RPMI8226 (cell line): ENCODE results near the gene SERPINE2.

Experiments
- DNase-seq: peaks from one replicate; pipeline ENCODE4 v3.0.0-alpha.2; 2015

The SERPINE2 gene

GRCh38 chr2:224039080-224039769 lies at the start of gene SERPINE2:
Gene SERPINE2 (minus strand): TSS chr2:224039286. CDS start chr2:224001900, 37,386 bp downstream.
- peak; percentile 44 for DNase-seq

- DNase-seq: no peak
Measured at GRCh38 chr2:224086226-224086914, 47.3 kb upstream of the SERPINE2 start.

DNA sequence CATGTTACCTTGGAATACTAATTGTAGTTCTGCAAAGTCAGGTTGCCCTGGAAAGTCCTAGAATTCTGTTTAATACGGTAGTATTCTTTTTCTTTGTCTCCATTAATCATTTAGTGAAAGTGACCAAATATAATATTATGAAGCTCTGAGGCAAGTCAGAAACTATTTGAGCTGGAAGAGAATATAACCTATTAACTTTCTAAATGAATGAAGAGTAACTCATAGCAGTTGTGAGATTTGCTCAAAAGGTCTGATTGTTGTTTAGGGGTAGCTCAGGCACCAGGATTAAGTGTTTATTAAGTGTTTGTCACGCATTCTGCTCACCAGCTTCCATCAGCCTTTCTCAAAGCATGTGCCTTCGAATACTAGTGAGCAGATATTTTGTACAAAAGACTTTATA lies 46.7 kb upstream of the SERPINE2 start:
- DNase-seq: no peak

GRCh38 chr2:224085246-224085645 lies 46.2 kb upstream of the SERPINE2 start:
- no peak for DNase-seq

DNA sequence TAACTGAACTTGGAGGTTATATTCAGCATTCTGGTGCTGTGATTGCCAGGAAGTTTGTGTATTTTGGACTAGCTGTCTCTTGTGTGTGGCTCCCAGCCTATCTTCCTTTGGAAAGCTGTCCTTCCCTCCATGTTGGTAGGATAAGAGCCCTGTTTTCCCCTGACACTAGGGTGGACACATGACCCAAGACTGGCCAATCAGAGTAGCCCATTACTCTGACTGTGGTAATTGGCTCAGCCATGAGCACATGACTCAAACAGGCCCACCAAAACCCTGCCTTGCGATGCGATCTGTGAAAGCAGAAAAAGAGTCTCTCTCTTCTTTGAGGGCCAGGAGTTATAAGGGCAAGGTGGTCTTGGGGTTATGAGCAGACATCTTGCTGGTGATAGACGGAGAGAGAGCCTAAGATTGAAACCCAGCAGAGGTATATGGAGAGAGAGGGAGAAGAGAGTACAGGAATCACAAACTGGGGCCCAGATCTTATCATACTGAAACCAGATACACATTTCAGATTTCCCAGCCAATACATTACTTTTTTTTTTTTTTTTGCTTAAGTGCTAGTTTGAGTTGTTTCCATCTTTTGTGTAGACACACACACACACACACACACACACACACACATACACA lies 45.3 kb upstream of the SERPINE2 start:
- DNase-seq: no peak

GRCh38 chr2:224083638-224084037 lies 44.6 kb upstream of the SERPINE2 start:
- no peak for DNase-seq

DNA sequence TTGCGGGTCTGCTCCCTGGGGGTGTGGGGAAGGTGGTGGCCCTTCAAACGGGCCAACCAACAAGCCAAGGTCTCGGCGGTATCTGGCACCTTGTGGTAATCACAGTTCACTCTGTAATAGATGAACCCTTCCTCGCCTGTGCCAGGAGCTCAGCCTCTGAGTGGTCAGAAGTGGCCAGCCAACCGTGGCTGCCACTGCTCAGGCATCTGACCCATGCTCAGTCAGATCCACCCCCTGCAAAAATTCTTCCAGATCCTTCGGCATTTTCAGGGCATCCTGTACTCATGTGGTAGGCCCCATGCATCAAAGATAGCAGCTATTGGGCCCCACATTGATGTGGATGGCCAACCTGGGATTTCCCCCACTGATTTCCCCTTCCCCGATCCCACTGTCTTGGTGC lies 39.6 kb upstream of the SERPINE2 start:
- DNase-seq: no peak

GRCh38 chr2:224077773-224078507 lies 38.9 kb upstream of the SERPINE2 start:
- no peak for DNase-seq

DNA sequence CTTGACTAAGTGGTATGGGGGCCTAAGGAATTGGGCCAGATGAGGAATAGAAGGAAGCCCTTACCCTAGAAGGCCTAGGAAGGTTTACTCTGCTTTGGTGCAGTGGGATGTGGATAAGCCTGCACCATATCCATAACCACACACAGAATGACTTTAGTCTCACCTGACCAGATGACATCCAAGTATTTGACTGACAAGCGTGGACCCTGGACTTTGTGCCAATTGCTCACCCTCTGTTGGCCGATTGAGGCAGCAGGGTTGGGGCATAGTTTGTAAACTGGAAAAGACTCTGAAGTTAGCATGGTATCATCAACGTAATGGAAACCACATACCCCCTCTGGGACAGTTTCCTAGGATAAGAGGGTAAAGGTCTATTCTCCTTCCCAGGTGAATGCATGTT lies 36.5 kb upstream of the SERPINE2 start:
- DNase-seq: no peak

DNA sequence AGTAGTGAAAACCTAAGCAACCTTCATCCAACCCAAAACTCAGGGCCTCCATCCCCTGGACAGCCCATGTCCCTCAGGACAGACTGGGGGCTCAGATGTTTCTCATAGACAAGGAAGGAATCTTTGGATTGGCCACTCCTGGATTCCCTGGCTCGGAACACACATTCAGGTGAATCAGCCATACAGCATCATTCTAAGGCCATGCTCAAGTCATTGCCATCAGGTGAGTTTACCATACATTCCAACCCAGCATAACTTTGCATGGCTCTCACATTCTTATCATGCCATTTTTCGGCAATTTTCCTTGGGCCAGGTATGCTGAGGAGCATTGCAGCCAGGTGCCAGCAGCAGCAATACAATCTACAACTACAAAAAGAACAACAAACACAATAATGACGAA lies 34.6 kb upstream of the SERPINE2 start:
- DNase-seq: no peak

DNA sequence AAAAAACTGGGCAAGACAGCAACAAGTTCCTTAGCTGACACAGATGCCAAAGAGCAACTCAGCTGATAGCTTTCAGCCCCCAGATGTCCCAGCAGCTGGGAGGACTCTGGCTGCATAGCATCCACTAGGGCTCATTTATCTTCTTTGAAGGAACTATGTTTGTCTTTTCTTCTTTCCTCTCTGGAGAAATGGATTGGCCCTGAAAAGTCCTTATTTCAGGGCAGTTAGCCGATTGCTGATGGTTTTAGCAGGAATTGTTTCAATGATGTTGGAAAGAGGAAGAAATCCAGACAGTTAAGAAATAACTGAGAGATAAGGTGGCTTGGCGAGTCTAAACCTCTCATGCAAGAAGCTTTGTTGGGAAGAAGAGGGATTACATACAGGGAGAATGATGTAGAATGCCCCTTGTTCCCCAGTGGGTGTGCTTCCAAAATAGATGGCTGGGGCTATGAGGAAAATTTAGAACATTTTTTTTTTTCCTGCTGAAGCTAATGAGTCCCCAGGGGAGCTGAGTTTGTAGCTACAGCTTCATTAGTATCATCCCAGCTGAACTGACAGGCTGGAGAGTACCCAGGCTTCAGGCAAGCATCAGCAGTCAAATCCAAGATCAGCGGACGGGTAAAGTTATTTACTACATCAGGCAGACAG lies 33.6 kb upstream of the SERPINE2 start:
- no peak for DNase-seq

DNA sequence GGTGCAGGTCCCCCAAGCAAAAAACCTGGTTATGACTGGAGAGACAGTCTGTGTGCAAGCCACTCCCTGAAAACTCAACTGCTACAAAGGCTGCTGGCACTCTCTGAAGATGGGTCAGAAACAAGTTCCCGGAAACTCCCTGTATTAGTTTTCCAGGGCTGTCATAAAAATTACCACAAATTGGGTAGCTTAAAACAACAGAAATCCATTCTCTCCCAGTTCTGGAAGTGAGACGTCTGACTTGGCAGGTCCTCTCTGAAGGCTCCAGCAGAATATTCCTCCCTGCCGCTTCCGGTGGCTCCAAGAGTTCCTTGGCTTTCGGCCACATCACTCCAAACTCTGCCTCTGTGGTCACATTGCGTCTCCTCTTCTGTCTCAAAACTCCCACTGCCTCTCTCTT lies 30.1 kb upstream of the SERPINE2 start:
- no peak for DNase-seq

DNA sequence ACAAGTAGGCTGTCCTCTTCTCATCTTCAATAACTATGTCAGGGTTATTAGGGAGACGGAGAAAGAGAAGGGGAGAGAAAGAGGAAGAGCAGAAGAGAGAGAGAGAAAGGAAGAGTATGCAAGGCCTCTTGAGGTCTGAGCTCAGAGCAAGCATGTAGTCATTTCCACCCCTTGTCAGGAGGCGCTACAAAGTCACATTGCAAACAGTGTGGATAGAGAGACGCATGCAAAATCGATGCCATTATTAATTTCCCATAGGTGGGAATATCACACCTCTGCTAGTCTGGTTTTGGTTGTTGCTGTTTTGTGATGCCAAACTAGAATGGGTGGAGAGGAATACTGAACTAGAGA lies 24.2 kb upstream of the SERPINE2 start:
- DNase-seq: no peak

- DNase-seq: no peak
Measured at GRCh38 chr2:224062481-224063297, 23.6 kb upstream of the SERPINE2 start.

DNA sequence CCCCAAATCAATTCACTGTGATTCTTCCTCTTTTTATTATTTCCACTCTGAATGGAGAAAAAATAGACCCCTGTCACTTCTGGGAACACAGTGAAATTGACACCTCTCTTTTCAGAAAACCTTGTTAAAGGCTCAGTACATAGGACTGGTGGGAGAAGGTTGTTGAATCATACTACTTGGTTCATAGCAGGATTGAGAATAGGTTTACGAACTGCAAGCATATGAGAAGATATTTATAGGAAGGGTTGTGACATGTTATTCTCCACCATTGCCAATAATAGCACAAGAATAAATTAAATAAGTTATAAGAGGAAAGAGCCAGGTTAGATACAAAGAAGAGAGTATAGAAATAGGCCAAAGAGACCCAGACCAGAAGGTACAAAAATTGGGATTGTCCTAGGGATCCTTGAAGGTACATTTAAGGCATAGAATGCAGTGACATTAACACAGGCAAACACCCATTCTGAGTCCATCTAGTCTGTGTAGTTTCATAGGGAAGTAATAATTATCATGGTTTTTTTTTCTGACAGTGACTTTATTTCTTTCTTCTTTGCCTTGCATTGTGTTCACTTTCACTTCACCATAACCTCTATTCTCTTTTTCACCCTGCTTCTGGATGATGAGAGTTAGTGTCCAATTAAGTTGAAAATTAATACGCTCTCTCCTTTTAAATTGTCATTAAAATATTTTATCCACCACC lies 21.8 kb upstream of the SERPINE2 start:
- no peak for DNase-seq

DNA sequence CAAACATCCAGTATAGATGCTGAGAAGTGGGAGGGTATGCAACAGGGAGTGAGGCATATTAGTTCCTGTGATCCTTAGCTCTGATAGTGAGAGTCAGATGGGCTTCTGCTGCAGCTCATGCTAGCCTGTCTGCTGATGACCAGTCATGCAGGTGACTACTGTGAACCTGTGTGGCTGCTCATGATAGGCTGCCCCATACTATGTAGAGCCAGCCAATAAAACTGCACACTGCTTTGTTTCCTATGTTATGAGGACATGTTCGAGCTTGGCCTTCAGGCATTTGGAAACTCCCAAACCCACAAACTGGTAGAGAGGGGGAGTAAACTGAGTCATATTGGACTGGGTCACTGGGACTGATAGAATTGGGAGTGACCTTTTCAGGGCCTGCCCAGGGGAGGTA lies 20.1 kb upstream of the SERPINE2 start:
- no peak for DNase-seq

GRCh38 chr2:224058048-224058775 lies 19.1 kb upstream of the SERPINE2 start:
- no peak for DNase-seq

GRCh38 chr2:224056889-224057288 lies 17.8 kb upstream of the SERPINE2 start:
- no peak for DNase-seq

- DNase-seq: no peak
Measured at GRCh38 chr2:224055101-224055500, 16.0 kb upstream of the SERPINE2 start.

GRCh38 chr2:224046752-224047151 lies 7.7 kb upstream of the SERPINE2 start:
- DNase-seq: no peak

- DNase-seq: no peak
Measured at GRCh38 chr2:224042191-224042696, 3.2 kb upstream of the SERPINE2 start.
